ENCODE results near the gene USP48.

DNA sequence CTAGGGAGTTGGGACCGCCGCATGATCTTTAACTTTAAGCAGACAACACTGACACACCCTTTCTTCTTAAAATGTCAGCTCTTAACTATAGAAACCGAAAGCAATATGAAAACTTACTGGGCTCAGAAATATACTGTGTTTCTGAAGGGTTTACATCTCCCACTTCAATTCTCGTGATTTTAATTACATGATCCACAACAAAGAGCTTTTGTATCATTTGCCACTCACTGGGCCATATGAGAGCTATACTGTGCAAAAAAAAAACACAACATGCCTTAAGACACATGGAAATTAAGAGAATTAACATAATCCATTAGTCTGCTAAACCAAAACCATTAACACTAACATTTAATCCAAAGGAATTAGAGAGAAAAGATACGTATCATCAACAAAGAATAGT is 78.8 kb downstream of the USP48 start:
- TF ChIP-seq, protein P1, sequence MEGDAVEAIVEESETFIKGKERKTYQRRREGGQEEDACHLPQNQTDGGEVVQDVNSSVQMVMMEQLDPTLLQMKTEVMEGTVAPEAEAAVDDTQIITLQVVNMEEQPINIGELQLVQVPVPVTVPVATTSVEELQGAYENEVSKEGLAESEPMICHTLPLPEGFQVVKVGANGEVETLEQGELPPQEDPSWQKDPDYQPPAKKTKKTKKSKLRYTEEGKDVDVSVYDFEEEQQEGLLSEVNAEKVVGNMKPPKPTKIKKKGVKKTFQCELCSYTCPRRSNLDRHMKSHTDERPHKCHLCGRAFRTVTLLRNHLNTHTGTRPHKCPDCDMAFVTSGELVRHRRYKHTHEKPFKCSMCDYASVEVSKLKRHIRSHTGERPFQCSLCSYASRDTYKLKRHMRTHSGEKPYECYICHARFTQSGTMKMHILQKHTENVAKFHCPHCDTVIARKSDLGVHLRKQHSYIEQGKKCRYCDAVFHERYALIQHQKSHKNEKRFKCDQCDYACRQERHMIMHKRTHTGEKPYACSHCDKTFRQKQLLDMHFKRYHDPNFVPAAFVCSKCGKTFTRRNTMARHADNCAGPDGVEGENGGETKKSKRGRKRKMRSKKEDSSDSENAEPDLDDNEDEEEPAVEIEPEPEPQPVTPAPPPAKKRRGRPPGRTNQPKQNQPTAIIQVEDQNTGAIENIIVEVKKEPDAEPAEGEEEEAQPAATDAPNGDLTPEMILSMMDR (IDR thresholded peaks at IDR 0.05), result no peak
- no peak for TF ChIP-seq POLR2A (IDR thresholded peaks at IDR 0.05)

All from vagina (tissue), 2 donors.